Neuron (in vitro differentiated cells): ENCODE measurements around the gene PITPNM1.

Experiments used
- H2AFZ ChIP-seq: one replicate; pipeline ENCODE4 v1.6.1; 2013; ENCODE audit warnings: low read depth, mild to moderate bottlenecking, inconsistent platforms, low read length, moderate library complexity
- H3K27me3 ChIP-seq: one replicate; pipeline ENCODE4 v1.6.1; 2013; ENCODE audit warnings: low read length; ENCODE audit not compliant: insufficient read depth
- H3K36me3 ChIP-seq: one replicate; pipeline ENCODE4 v1.6.1; 2013; ENCODE audit warnings: low read length; ENCODE audit not compliant: insufficient read depth
- H3K4me1 ChIP-seq: one replicate; pipeline ENCODE4 v1.6.1; 2013; ENCODE audit warnings: low read length; ENCODE audit not compliant: insufficient read depth
- H3K4me3 ChIP-seq: 2 replicates; pipeline ENCODE4 v1.5.1; 2013; ENCODE audit warnings: mild to moderate bottlenecking, low read length, moderate library complexity
- H3K9me3 ChIP-seq: one replicate; pipeline ENCODE4 v1.6.1; 2013; ENCODE audit warnings: low read length

PITPNM1 gene

DNA sequence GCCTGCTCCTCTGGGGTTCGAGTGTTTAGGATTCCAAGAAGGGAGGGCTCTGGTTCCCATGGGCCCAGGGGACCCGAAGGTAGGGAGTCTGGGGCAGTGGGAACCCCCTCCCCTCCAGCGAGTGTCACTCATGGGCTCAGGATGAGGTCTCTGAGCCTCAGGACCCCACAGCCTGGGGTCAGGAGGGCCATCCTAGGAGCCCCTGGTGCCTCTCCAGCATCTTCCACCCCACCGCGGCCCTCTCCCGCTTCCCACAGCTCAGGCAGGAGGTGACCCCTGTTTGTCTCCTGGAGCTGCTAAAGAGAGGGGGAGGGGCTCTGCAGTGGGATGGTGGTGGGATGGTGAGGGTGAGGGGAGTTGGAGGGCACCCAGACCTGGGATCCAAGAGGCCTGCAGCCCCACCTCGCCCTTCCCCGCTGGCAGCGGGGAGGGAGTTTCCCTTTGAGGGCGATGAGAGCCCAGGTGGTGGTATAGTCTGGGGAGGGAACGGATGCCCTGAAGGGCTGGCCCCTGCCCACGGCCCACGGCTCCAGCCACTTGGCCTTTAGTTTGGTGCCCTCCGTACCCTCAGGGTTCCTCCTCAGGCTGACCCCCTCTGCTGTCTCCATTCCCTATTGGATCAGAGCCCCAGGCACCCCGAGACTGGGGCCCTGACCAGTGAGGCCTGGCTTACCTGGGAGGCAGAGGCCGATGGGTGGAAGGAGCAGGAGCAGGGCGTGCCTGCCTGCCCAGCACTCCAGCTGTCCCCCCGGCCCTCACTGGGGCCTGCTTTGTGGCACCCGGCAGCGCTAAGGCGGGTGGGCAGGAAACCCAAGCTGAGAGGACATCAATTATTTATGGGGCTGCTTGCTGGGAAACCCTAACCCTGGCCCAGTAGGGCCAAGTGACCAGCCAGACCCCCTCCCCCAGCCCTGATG is 51.1 kb downstream of the PITPNM1 start:
- Histone ChIP-seq H3K27me3 (no peaks in the 10 kb centered on the region), H3K9me3 (no peaks in the 10 kb centered on the region), H3K4me3 (no peak overlapping the region), H3K36me3 (no peaks in the 10 kb centered on the region), H2AFZ (no peak overlapping the region), H3K4me1 (peaks cover 3% of the 10 kb centered on the region)

DNA sequence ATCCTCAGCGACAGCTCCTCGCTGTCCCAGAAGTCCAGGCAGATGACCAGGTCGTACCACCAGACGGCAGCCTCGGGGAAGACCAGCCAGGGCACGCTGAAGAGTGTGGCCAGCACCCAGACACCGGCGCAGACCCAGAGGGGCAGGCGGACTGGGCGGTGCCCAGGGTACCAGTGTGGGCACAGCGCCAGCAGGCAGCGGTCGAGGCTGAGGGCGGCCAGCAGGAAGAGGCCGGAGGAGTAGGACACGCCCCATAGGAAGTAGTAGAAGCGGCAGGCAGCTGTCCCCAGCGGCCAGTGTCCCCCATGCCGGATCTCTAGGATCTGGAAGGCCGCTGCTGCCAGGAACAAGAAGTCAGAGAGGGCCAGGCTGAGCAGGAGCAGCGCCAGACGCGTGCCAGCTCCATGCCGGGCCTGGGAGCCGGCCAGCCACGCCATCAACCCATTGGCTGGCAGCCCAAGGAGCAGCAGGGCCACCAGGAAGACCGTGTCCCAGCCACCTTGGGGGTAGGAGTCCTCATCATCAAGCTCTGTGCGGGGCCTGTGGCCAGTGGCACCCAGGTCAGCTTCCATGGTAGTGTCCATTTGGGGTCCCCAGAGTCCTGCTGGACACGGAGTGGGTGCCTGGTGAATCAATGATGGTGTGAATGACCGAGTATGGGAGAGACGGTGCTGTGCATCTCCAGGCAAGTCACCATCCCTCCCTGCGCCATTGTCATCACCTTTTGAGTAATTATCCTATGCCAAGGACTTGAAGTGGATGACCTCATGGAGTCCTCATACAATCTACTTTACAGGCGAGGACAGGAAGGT is 52.8 kb downstream of the PITPNM1 start, which contains the start of gene GPR152:
GPR152 (minus strand) TSS at position 589 of the 812 bp plus-strand sequence; CDS start at position 584, 5 bp downstream.
- Histone ChIP-seq H3K4me1 (peaks cover 3% of the 10 kb centered on the region), H2AFZ (no peak within 1 kb of the TSS), H3K9me3 (no peaks in the 10 kb centered on the region), H3K27me3 (no peaks in the 10 kb centered on the region), H3K4me3 (no peak within 1 kb of the TSS), H3K36me3 (no peaks in the 10 kb centered on the region)

DNA sequence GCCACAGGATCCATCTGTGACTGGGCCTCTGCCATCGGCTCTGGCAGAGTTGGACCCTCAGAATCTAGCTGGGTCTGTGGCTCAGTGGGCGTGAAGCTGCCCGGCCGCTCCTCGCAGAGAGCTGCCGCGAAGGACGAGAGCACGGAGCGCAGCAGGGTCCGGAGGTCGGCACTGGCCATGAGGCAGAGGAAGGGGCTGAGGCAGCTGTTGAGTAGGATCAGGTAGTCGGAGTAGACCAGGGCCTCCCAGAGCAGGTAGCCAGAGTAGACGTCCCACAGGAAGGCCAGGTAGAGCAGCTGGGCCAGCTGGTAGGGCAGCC is 53.5 kb downstream of the PITPNM1 start:
- Histone ChIP-seq H3K9me3 (no peaks in the 10 kb centered on the region), H2AFZ (no peak overlapping the region), H3K4me1 (peaks cover 3% of the 10 kb centered on the region), H3K36me3 (no peaks in the 10 kb centered on the region), H3K27me3 (no peaks in the 10 kb centered on the region), H3K4me3 (no peak overlapping the region)

DNA sequence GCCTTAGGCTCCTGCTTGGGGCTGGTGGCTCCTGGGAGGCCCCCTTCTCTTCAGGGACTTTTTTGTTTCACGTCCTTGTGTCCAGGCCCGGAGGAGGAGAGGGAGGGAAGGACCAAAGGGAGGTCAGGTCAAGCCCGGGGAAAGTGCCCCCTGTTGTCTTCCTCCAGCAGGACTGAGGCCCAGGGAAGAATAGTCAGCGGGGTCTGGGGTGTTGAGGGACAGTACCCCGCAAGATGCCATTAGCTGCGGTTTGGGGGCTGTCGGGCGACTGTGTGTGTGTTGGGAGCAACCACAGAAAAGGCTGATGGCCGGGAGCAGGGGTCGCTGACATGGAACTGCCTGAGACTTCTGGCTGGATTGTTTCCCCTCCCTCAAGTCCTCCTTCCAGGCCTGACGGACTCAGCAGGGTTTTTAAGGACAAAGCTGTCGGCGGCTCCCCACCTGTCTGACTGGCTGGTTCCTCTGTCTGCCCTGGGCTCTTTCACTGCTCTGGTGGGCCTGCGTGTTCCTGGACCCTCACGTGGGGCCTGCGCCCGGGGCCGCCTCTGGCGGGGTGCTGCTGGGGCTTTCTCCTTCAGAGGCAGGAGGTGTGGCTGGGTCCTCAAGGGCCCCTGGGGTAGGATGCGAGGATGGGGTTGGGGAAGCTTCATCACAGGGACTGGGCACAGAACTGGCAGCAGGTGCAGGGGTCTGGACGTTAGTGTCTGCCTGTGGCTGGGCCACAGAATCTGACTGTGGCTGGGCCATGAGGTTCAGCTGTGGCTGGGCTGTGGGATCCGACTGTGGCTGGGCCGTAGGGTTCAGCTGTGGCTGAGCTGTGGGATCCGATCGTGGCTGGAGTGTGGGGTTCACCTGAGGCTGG is 54.1 kb downstream of the PITPNM1 start:
- H3K27me3 ChIP-seq = no peaks in the 10 kb centered on the region
- no peak overlapping the region for H3K4me3 ChIP-seq
- no peak overlapping the region for H2AFZ ChIP-seq
- no peaks in the 10 kb centered on the region for H3K9me3 ChIP-seq
- no peaks in the 10 kb centered on the region for H3K36me3 ChIP-seq
- H3K4me1 ChIP-seq = peaks cover 3% of the 10 kb centered on the region

DNA sequence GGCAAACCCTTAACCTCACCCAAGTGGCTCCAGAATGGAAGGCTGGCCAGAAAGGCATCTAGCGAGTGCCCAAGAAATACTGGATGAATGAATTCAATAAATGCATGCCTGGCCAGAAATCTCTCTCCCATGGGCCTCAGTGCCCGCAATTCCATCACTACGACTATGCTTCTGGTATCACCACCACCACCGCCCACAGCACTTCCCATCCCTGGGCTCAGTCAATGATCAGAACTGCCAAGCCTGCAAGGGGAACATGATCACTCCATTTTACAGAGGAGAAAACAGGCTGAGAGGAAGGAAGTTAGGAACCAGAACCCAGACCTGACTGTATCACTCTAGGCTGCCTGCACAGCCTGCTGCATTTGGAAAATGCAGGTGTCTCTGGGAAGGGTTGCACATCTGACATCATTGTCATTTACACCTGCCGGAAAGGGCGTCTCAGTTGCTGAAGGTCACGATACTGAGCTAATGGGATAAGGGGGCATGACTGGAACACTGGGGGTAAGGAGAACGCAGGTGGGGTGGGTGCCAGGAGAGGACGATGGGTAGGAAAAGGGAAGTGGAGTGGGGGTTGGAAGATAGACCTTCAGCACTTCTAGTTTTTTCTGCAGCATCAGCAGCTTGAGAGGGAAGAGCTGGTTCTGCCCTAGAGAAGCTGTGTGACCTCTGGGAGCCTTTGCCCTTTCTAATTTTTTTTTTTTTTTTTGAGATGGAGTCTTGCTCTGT is 55.9 kb downstream of the PITPNM1 start:
- no peaks in the 10 kb centered on the region for H3K27me3 ChIP-seq
- no peak overlapping the region for H3K4me3 ChIP-seq
- H3K36me3 ChIP-seq = no peaks in the 10 kb centered on the region
- no peaks in the 10 kb centered on the region for H3K9me3 ChIP-seq
- H2AFZ ChIP-seq = no peak overlapping the region
- peaks cover 3% of the 10 kb centered on the region for H3K4me1 ChIP-seq

DNA sequence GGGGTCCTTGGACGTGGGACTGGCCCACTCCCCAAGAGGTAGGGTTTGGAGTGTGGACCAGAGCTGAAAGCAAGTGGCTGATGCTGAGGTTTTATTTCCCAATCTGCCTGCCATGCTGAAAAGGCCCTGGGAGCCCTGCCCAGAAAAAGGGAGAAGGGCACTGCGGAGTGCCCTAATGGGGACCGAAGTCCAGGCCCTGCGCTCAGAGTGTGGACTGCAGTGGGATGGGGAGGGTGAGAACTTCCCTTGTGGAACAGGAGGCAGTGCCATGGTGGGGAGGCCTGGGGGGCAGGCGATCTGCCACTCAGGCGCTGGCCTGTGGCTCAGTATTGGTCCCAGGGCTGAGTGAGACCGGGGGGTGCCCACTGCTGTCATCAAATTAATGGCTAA is 56.9 kb downstream of the PITPNM1 start:
- no peaks in the 10 kb centered on the region for H3K36me3 ChIP-seq
- no peak overlapping the region for H3K4me3 ChIP-seq
- H3K4me1 ChIP-seq = peaks cover 3% of the 10 kb centered on the region
- H2AFZ ChIP-seq = no peak overlapping the region
- no peaks in the 10 kb centered on the region for H3K27me3 ChIP-seq
- no peaks in the 10 kb centered on the region for H3K9me3 ChIP-seq

DNA sequence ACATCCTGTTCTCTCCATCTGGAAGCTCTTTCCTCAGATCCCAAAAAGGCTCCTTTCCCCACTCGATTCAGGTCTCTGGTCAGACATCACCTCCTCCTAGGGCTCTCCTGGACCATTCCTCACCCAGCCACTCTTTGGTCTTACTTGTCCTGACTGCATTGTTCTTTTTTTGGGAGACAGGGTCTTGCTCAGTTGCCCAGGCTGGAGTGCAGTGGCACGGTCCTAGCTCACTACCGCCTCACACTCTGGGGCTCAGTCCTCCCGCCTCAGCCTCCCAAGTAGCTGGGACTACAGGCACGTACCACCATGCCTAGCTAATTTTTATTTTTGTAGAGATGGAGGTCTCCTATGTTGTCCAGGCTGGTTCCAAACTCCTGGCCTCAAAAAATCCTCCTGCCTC is 59.6 kb downstream of the PITPNM1 start:
- Histone ChIP-seq H3K36me3 (peaks cover 7% of the 10 kb centered on the region), H3K4me3 (no peak overlapping the region), H3K4me1 (peaks cover 8% of the 10 kb centered on the region)

DNA sequence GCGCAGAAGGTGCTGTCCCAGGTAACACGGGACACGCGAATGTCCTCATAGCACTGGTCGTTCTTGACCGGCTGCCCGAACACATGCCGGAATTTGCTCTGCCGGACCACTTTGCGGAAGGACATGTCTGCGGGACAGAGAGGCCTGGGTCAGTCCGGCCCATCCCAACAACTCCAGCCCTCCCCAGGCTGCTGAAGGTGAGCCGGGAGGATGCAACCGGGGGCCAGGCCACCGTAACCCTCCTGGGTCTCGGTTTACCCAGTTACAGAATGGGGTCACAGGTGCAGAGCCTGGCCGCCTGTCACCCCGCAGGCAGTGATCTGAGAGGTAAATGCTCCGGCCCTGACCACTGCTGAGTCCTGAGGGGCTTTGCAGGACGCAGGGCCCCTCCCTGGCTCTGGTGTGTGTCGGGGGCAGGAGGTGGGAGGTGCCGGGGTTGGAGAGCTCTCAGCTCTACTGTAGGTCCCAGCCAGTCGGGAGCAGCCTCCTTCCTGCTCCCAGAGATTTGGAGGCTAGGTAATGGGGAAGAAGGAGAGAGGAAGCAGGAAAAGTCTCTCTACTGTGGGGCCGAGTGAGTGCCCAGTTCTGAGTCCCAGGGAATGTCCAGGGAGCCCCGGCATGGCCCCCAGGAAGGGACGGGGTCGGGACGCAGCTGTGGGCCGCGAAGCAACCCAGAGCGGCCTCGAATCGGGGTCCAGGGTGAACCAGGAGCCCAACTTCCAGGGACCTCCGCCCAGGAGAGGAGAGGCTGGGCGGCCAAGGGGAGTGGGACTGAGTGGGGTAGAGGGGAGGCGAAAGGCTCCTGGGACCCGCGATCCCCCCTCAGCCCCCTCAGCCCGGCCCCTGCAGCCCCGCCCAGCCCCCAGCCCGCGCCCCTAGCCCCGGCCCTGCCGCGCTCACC is 62.4 kb downstream of the PITPNM1 start:
- H3K36me3 ChIP-seq = peaks cover 18% of the 10 kb centered on the region
- H2AFZ ChIP-seq = peak overlapping the region; percentile 69
- peaks cover 7% of the 10 kb centered on the region for H3K4me1 ChIP-seq
- H3K27me3 ChIP-seq = no peaks in the 10 kb centered on the region
- no peaks in the 10 kb centered on the region for H3K9me3 ChIP-seq
- H3K4me3 ChIP-seq = peak overlapping the region; percentile 77

More for the DNA sequence above, 59.6 kb downstream of the PITPNM1 start:
- Histone ChIP-seq H2AFZ (no peak overlapping the region), H3K9me3 (no peaks in the 10 kb centered on the region), H3K27me3 (no peaks in the 10 kb centered on the region)
